Activated CD8-positive, alpha-beta memory T cell treated with anti-CD3 and anti-CD28 coated beads, Interleukin-2, amount 50 U/mL, for 1 hour (primary cell): ENCODE results near the gene ATP13A1.
A peak's percentile ranks its signal among the peaks of the same experiment; 100 is the strongest.
"Not testable (repeated sequence)": the region's sequence is repeated elsewhere in the genome, so short reads cannot be mapped to it uniquely, and the experiment has no call there.

Experiments
- DNase-seq: peaks from one replicate; pipeline ENCODE4 v3.0.0-alpha.2; 2020; ENCODE audit errors: extremely low read depth

The ATP13A1 gene

DNA sequence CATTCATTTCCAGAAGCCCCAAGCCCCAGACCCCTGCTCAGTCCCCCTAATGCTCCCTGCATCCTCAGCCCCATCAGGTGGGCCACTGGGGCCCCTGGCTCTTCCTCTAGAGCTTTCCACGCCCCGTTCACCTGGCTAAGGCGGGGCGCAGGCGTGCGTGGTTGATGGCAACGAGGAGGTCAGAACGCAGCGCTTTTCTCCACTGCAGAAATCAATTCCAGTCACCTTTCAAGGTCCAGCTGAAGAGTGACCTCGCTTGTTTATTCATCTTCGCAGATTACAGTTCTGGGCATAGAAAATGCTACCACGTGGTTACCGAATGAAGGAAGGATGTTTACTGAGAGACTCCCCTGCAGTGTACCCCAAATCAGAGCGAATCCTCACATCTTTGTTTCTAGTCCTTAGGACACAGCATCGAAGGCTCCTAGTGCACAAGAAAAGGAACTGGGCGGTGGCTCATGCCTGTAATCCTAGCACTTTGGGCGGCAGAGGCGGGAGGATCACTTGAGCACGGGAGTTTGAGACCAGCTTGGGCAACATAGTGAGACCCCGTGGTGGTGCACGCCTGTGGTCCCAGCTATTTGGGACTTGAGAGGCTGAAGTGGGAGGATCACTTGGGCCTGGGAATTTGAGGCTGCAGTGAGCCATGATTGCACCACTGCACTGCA, 44.2 kb downstream of the ATP13A1 start:
- DNase-seq, result no peak

GRCh38 chr19:19618219-19619051, 45.0 kb downstream of the ATP13A1 start, which contains the start of gene PBX4:
Gene PBX4 (minus strand): TSS chr19:19618687. CDS start chr19:19618629, 58 bp downstream.
- DNase-seq, result peak; percentile 98

GRCh38 chr19:19615086-19615485, 48.4 kb downstream of the ATP13A1 start:
- DNase-seq, result no peak

GRCh38 chr19:19613506-19613905, 50.0 kb downstream of the ATP13A1 start:
- DNase-seq, result no peak

GRCh38 chr19:19610376-19611202, 52.9 kb downstream of the ATP13A1 start:
- no peak for DNase-seq

GRCh38 chr19:19606686-19607085, 56.8 kb downstream of the ATP13A1 start:
- not testable (repeated sequence) for DNase-seq

- no peak for DNase-seq
Observed at GRCh38 chr19:19606021-19606420, 57.5 kb downstream of the ATP13A1 start.

DNA sequence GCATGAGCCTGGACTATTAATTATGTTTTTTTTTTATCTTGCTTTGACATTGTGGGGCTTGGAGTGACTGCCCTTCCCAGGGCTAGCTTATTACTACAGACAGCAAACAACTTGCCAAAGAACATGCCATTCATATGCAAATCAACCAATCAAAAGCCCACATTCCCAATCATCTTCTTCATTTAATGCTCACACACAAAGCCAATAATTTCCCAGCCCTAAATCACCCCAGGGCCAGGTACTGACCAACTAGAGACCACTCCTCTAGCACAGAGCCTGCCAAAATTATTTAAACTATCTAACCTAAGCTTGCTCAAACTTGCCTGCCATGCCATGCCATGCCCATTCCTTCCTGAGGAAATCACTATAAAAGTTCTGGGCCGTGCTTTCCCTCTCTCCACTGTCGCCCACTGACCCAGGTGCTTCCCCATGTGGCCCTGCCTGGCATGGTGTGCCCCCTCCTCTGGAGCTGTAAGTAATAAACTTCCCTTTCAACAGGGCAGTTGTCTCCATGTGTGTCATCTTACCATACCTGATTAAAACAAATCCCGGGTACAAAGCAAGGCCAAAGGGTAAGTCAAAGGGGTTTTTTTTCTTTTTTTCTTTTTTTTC, 60.7 kb downstream of the ATP13A1 start:
- DNase-seq, result no peak

- DNase-seq, result no peak
Observed at GRCh38 chr19:19602136-19602712, 61.3 kb downstream of the ATP13A1 start.

DNA sequence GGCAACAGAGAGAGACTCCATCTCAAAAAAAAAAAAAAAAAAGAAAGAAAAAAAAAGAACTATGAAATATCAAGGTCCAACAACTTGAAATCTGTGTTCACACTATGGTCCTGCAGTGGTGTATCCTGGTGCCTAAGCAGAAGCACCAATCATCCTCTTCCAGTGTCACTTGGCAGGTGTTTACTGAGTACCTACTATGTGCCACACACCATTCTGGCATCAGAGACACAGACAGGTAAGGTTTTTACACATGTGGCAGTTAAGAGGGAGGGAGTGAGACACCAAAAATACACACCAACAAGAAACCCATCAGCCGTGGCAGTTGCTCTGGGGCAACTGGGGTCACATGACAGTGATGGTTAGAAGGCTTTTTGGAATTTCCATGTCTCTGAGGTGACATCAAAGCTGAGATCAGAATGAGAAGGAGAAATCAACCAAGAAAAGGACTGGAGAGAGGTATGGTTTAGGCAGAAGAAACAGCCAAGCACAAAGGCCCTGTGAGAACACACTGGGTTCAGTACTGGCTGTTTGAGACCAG, 62.6 kb downstream of the ATP13A1 start:
- no peak for DNase-seq

DNA sequence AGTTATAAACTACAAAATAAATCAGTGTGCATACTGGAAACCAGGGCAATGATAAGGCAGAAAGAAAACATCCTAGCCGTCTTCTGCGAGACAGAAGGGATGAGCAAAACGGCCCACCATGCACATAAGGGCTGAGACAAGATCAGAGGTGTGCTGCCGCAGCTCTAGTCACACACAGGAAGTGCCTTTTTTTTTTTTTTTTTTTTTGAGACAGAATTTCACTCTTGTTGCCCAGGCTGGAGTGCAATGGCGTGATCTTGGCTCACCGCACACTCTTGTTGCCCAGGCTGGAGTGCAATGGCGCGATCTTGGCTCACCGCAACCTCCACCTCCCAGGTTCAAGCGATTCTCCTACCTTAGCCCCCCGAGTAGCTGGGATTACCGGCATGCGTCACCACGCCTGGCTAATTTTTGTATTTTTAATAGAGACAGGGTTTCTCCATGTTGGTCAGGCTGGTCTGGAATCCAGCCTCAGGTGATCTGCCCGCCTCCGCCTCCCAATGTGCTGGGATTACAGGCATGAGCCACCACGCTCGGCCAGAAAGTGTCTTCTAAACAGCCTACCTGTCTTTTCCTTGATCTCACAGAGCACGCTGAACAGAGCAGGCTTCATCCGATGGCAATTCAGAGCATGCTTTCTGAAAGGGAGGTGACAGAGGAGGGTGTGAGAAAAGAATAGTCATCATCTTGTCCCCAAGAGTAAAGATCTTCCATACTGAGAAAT, 64.6 kb downstream of the ATP13A1 start:
- DNase-seq, result peak; percentile 61

DNA sequence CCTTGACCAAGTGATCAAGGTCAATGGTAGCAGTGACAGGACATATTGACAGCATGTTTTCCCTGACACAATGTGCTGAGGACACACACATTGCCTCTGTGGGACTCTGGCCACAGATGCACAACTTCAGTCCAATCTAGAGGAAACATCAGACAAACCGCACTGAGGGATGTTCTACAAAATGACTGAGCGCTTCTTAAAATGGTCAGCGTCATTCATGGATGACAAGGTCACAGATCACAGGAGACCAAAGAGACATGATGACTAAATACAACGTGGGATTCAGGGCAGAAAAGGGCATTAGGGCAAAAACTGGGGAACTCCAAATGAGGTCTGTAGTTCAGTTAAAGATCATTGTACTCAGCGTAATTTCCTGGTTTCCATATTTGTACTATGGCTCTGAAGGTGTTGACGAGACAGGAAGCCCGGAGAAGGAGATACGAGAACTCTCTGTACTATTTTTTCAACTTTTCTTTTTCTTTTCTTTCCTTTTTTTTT, 65.6 kb downstream of the ATP13A1 start:
- peak; percentile 66 for DNase-seq
